HEK293 (cell line): ENCODE results near the gene FOXD1.

Experiments
- CTCF ChIA-PET: fragments of 350-600 bp; formaldehyde crosslinking; extraction: SDS; loops from one replicate; lab custom pipeline; 2021; ENCODE audit warnings: antibody characterized with exemption; lab: Yijun Ruan, JAX
- POLR2A ChIA-PET: fragments of 300-600 bp; formaldehyde crosslinking; extraction: SDS; loops from one replicate; lab custom pipeline; 2020; ENCODE audit warnings: antibody characterized with exemption, inconsistent platforms; lab: Yijun Ruan, JAX
- H3K27ac ChIP-seq: fragments of 200-500 bp; sonication (Bioruptor generic); 2 replicates; pipeline ENCODE4 v1.5.1; 2014; ENCODE audit warnings: low read depth, low read length, control low read depth, inconsistent platforms; ENCODE audit errors: extremely low read depth
- H3K36me3 ChIP-seq, 2 experiments: fragments of 200-500 bp in 1 of 2; sonication (Bioruptor generic) in 1 of 2; 1 replicate in 1 of 2; 2 replicates in 1 of 2; pipeline ENCODE4 v1.5.1; 2014 to 2017; ENCODE audit warnings: inconsistent platforms in 2 of 2, low read length in 2 of 2; ENCODE audit not compliant: control insufficient read depth in 2 of 2, insufficient read depth in 1 of 2
- H3K4me1 ChIP-seq: fragments of 200-500 bp; sonication (Bioruptor generic); 2 replicates; pipeline ENCODE4 v1.5.1; 2014; ENCODE audit warnings: mild to moderate bottlenecking, low read length, inconsistent platforms; ENCODE audit not compliant: control insufficient read depth, insufficient read depth
- H3K4me3 ChIP-seq: 2 replicates; pipeline ENCODE4 v1.5.1; 2011; ENCODE audit warnings: low read depth, mild to moderate bottlenecking, control low read depth, low read length, moderate library complexity
- H3K9me3 ChIP-seq: fragments of 200-500 bp; sonication (Bioruptor generic); 2 replicates; pipeline ENCODE4 v1.5.1; 2014; ENCODE audit warnings: low read depth, low read length, inconsistent platforms; ENCODE audit not compliant: control insufficient read depth, insufficient read depth
- BCL6B ChIP-seq: fragments of 450-650 bp; formaldehyde crosslinking; IDR thresholded peaks from 2 replicates; pipeline ENCODE4 v1.5.1; 2017; ENCODE audit warnings: missing biosample characterization, missing genetic modification characterization
- GLI2 ChIP-seq: fragments of 450-650 bp; formaldehyde crosslinking; IDR thresholded peaks from 2 replicates; pipeline ENCODE4; 2017; ENCODE audit warnings: missing biosample characterization, missing genetic modification characterization, low read depth, borderline replicate concordance
- REST ChIP-seq: fragments of 450-650 bp; formaldehyde crosslinking; IDR thresholded peaks from 2 replicates; pipeline ENCODE4 v1.5.1; 2016; ENCODE audit warnings: missing biosample characterization, missing genetic modification characterization
- ZFP69B ChIP-seq: fragments of 450-650 bp; formaldehyde crosslinking; IDR thresholded peaks from 2 replicates; pipeline ENCODE4 v1.5.1; 2016; ENCODE audit warnings: missing biosample characterization, missing genetic modification characterization
- ZNF416 ChIP-seq: fragments of 450-650 bp; formaldehyde crosslinking; IDR thresholded peaks from 2 replicates; pipeline ENCODE4 v1.5.1; 2016; ENCODE audit warnings: missing biosample characterization, missing genetic modification characterization
- ZNF610 ChIP-seq: fragments of 450-650 bp; formaldehyde crosslinking; IDR thresholded peaks from 2 replicates; pipeline ENCODE4 v1.5.1; 2016; ENCODE audit warnings: missing biosample characterization, missing genetic modification characterization, borderline replicate concordance
- ZNF654 ChIP-seq: fragments of 450-650 bp; formaldehyde crosslinking; IDR thresholded peaks from 2 replicates; pipeline ENCODE4 v1.5.1; 2016; ENCODE audit warnings: low read depth, missing biosample characterization, missing genetic modification characterization
- ZNF692 ChIP-seq: fragments of 450-650 bp; formaldehyde crosslinking; IDR thresholded peaks from 2 replicates; pipeline ENCODE4 v1.5.1; 2016; ENCODE audit warnings: missing biosample characterization, missing genetic modification characterization
- TF ChIP-seq, protein P1 (sequence below): fragments of 450-650 bp; formaldehyde crosslinking; IDR thresholded peaks from 2 replicates; pipeline ENCODE4 v1.5.1; 2016; ENCODE audit warnings: missing biosample characterization, missing genetic modification characterization, low read depth
- TF ChIP-seq, protein P2 (sequence below): fragments of 450-650 bp; formaldehyde crosslinking; IDR thresholded peaks from 2 replicates; pipeline ENCODE4 v1.5.1; 2016; ENCODE audit warnings: missing biosample characterization, missing genetic modification characterization
- TF ChIP-seq, protein P3 (sequence below): fragments of 450-650 bp; formaldehyde crosslinking; IDR thresholded peaks from 2 replicates; pipeline ENCODE4 v1.5.1; 2016; ENCODE audit warnings: missing biosample characterization, missing genetic modification characterization

FOXD1 gene

GRCh38 chr5:73422164-73422563 lies 26.4 kb downstream of the FOXD1 start:
- ChIA-PET CTCF (interaction anchor here (0.7 to 1.8 kb wide), 5 partner anchors 12 to 1679 kb away, joined by 3 to 7 read pairs (median 6); no protein-coding TSS in a partner anchor), POLR2A (interaction anchor here (1.7 kb wide), 1 partner anchor 26 kb away, joined by 5 read pairs; the partner anchor contains the start of gene FOXD1)
- peak; percentile 10; the same call in 1 of the 2 replicates for TF ChIP-seq ZNF654
- TF ChIP-seq ZNF610: no peak
- TF ChIP-seq, protein P1, sequence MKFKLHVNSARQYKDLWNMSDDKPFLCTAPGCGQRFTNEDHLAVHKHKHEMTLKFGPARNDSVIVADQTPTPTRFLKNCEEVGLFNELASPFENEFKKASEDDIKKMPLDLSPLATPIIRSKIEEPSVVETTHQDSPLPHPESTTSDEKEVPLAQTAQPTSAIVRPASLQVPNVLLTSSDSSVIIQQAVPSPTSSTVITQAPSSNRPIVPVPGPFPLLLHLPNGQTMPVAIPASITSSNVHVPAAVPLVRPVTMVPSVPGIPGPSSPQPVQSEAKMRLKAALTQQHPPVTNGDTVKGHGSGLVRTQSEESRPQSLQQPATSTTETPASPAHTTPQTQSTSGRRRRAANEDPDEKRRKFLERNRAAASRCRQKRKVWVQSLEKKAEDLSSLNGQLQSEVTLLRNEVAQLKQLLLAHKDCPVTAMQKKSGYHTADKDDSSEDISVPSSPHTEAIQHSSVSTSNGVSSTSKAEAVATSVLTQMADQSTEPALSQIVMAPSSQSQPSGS (tag by site-specific recombination): 0 out of 2 replicates have a peak, but pooled peaks have one; percentile 6
- peak; percentile 66; the same call in 1 of the 2 replicates for TF ChIP-seq ZFP69B (tag by site-specific recombination)
- peak; percentile 52; the same call in 1 of the 2 replicates for TF ChIP-seq ZNF692 (tag by site-specific recombination)
- no peak for TF ChIP-seq REST (tag by site-specific recombination)
- no peak for TF ChIP-seq ZNF416
- TF ChIP-seq, protein P2, sequence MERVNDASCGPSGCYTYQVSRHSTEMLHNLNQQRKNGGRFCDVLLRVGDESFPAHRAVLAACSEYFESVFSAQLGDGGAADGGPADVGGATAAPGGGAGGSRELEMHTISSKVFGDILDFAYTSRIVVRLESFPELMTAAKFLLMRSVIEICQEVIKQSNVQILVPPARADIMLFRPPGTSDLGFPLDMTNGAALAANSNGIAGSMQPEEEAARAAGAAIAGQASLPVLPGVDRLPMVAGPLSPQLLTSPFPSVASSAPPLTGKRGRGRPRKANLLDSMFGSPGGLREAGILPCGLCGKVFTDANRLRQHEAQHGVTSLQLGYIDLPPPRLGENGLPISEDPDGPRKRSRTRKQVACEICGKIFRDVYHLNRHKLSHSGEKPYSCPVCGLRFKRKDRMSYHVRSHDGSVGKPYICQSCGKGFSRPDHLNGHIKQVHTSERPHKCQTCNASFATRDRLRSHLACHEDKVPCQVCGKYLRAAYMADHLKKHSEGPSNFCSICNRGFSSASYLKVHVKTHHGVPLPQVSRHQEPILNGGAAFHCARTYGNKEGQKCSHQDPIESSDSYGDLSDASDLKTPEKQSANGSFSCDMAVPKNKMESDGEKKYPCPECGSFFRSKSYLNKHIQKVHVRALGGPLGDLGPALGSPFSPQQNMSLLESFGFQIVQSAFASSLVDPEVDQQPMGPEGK (tag by site-specific recombination): no peak
- TF ChIP-seq GLI2 (tag by site-specific recombination): no peak
- H3K4me3 ChIP-seq: no peak overlapping the region
- H3K36me3 ChIP-seq: no peaks in the 10 kb centered on the region
- H3K4me1 ChIP-seq: peaks cover 6% of the 10 kb centered on the region; the same call in 1 of the 2 replicates
- H3K9me3 ChIP-seq: no peaks in the 10 kb centered on the region
- no peak overlapping the region for H3K27ac ChIP-seq

DNA sequence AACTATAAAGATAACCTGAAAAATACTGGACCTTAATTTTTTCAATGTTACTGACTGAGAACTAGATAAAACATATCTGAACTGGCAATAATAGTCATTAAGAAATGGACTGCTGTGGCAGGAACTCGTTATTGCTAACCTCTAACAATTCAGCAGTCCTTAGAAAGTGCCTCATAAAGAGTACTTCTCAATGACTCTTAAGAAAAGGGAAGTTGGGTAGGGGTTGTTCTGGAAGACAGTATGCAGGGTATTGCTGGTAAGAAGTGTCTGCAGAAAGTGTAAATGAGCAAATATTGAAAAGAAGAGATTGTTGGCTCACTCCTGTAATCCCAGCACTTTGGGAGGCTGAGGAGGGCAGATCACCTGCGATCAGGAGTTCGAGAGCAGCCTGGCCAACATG lies 27.9 kb downstream of the FOXD1 start:
- 0 out of 2 replicates have a peak, but pooled peaks have one; percentile 13 for TF ChIP-seq BCL6B (tag by site-specific recombination)
- TF ChIP-seq, protein P3, sequence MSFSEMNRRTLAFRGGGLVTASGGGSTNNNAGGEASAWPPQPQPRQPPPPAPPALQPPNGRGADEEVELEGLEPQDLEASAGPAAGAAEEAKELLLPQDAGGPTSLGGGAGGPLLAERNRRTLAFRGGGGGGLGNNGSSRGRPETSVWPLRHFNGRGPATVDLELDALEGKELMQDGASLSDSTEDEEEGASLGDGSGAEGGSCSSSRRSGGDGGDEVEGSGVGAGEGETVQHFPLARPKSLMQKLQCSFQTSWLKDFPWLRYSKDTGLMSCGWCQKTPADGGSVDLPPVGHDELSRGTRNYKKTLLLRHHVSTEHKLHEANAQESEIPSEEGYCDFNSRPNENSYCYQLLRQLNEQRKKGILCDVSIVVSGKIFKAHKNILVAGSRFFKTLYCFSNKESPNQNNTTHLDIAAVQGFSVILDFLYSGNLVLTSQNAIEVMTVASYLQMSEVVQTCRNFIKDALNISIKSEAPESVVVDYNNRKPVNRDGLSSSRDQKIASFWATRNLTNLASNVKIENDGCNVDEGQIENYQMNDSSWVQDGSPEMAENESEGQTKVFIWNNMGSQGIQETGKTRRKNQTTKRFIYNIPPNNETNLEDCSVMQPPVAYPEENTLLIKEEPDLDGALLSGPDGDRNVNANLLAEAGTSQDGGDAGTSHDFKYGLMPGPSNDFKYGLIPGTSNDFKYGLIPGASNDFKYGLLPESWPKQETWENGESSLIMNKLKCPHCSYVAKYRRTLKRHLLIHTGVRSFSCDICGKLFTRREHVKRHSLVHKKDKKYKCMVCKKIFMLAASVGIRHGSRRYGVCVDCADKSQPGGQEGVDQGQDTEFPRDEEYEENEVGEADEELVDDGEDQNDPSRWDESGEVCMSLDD (tag by site-specific recombination): no peak
- CTCF ChIA-PET: interaction anchor here (1.1 to 1.7 kb wide), 2 partner anchors 13 to 19 kb away, joined by 3 to 7 read pairs; no protein-coding TSS in a partner anchor
- Histone ChIP-seq H3K4me3 (no peak overlapping the region), H3K4me1 (peaks cover 11% of the 10 kb centered on the region; the same call in 1 of the 2 replicates), H3K27ac (no peak overlapping the region), H3K36me3 (no peaks in the 10 kb centered on the region), H3K9me3 (no peaks in the 10 kb centered on the region)
- POLR2A ChIA-PET: no interaction called here
